Measurements from ENCODE around the gene CHSY1.
"Not testable (repeated sequence)": the region's sequence is repeated elsewhere in the genome, so short reads cannot be mapped to it uniquely, and the experiment has no call there.

DNA sequence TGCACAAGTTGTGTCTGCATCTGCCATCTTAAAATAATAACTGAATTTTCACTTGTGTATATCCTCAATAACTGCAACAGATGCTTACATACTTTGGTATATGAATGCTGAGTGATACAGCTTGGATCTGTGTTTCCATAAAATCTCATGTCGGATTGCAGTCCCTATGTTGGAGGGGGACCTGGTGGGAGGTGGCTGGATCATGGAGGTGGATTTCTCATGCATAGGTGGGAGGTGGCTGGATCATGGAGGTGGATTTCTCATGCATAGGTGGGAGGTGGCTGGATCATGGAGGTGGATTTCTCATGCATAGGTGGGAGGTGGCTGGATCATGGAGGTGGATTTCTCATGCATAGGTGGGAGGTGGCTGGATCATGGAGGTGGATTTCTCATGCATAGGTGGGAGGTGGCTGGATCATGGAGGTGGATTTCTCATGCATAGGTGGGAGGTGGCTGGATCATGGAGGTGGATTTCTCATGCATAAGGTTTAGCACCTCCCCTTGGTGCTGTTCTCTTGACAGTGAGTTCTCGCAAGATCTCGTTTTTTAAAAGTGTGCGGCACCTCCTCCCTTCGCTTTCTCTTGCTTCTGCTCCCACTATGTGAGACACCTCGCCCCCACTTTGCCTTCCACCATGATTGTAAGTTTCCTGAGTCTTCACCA lies 37.3 kb downstream of the CHSY1 start:
- not testable (repeated sequence) for TF ChIP-seq CTCF, POLR2A (IDR thresholded peaks at IDR 0.05)
